ENCODE results near the gene STOM. TPM values are rescaled to one million over a fixed set of nuclear protein-coding genes. Genes with fewer than 3 reads are reported as not detected.

Gene STOM
- total RNA-seq, 1 donor from 2014 or later, result 11.0 TPM

GRCh38 chr9:121358751-121359150, 11.3 kb downstream of the STOM start:
- no peaks in the 10 kb centered on the region for H3K36me3 Mint-ChIP-seq (ENCODE audit: insufficient read depth)
- no peak for DNase-seq (ENCODE audit: low spot score, unreplicated experiment)
- no peak overlapping the region for H3K27ac Mint-ChIP-seq
- no peaks in the 10 kb centered on the region for H3K9me3 Mint-ChIP-seq (ENCODE audit: low read depth)
- no peak overlapping the region for H3K4me3 Mint-ChIP-seq (ENCODE audit: low read depth)
- no peaks in the 10 kb centered on the region for H3K27me3 Mint-ChIP-seq
- TF ChIP-seq CTCF (IDR thresholded peaks at IDR 0.05; ENCODE audit: unreplicated experiment), result no peak
- peaks cover 1% of the 10 kb centered on the region for H3K4me1 Mint-ChIP-seq (ENCODE audit: low read depth)

GRCh38 chr9:121357011-121357410, 13.0 kb downstream of the STOM start:
- no peaks in the 10 kb centered on the region for H3K36me3 Mint-ChIP-seq (ENCODE audit: insufficient read depth)
- DNase-seq (ENCODE audit: low spot score, unreplicated experiment), result no peak
- TF ChIP-seq CTCF (IDR thresholded peaks at IDR 0.05; ENCODE audit: unreplicated experiment), result no peak
- peaks cover 1% of the 10 kb centered on the region for H3K4me1 Mint-ChIP-seq (ENCODE audit: low read depth)
- no peak overlapping the region for H3K27ac Mint-ChIP-seq
- no peaks in the 10 kb centered on the region for H3K9me3 Mint-ChIP-seq (ENCODE audit: low read depth)
- H3K27me3 Mint-ChIP-seq, result no peaks in the 10 kb centered on the region
- no peak overlapping the region for H3K4me3 Mint-ChIP-seq (ENCODE audit: low read depth)

- no peaks in the 10 kb centered on the region for H3K27me3 Mint-ChIP-seq
- no peaks in the 10 kb centered on the region for H3K9me3 Mint-ChIP-seq (ENCODE audit: low read depth)
- no peak for DNase-seq (ENCODE audit: low spot score, unreplicated experiment)
- TF ChIP-seq CTCF (IDR thresholded peaks at IDR 0.05; ENCODE audit: unreplicated experiment), result no peak
- no peak overlapping the region for H3K4me3 Mint-ChIP-seq (ENCODE audit: low read depth)
- peaks cover 1% of the 10 kb centered on the region for H3K4me1 Mint-ChIP-seq (ENCODE audit: low read depth)
- H3K36me3 Mint-ChIP-seq (ENCODE audit: insufficient read depth), result no peaks in the 10 kb centered on the region
- no peak overlapping the region for H3K27ac Mint-ChIP-seq
Measured at GRCh38 chr9:121354762-121355161, 15.3 kb downstream of the STOM start.

- Mint-ChIP-seq H3K4me1 (ENCODE audit: low read depth) (peaks cover 1% of the 10 kb centered on the region), H3K27me3 (no peaks in the 10 kb centered on the region), H3K4me3 (ENCODE audit: low read depth) (no peak overlapping the region), H3K9me3 (ENCODE audit: low read depth) (no peaks in the 10 kb centered on the region), H3K36me3 (ENCODE audit: insufficient read depth) (no peaks in the 10 kb centered on the region), H3K27ac (no peak overlapping the region)
- no peak for TF ChIP-seq CTCF (IDR thresholded peaks at IDR 0.05; ENCODE audit: unreplicated experiment)
- no peak for DNase-seq (ENCODE audit: low spot score, unreplicated experiment)
Measured at GRCh38 chr9:121354141-121354540, 15.9 kb downstream of the STOM start.

GRCh38 chr9:121353241-121354061, 16.6 kb downstream of the STOM start:
- Mint-ChIP-seq H3K27me3 (no peaks in the 10 kb centered on the region), H3K27ac (no peak overlapping the region), H3K4me3 (ENCODE audit: low read depth) (no peak overlapping the region), H3K4me1 (ENCODE audit: low read depth) (peaks cover 1% of the 10 kb centered on the region), H3K36me3 (ENCODE audit: insufficient read depth) (no peaks in the 10 kb centered on the region), H3K9me3 (ENCODE audit: low read depth) (no peaks in the 10 kb centered on the region)
- TF ChIP-seq CTCF (IDR thresholded peaks at IDR 0.05; ENCODE audit: unreplicated experiment), result no peak
- no peak for DNase-seq (ENCODE audit: low spot score, unreplicated experiment)

Data from progenitor cell of endocrine pancreas (in vitro differentiated cells).